RWPE2 (cell line): ENCODE results near the gene DSC3.

Source experiments
- ATAC-seq: fragments of 200-7000 bp; cut with Tn5 transposase; 3 replicates; pipeline ENCODE4 v1.9.1; 2021; ENCODE audit warnings: low read depth
- DNase-seq: peaks from one replicate; pipeline ENCODE4 v3.0.0-alpha.2; 2020; ENCODE audit warnings: low spot score
- H3K27ac ChIP-seq: fragments of 450-650 bp; 2 replicates; pipeline ENCODE4 v1.5.1; 2017; ENCODE audit warnings: mild to moderate bottlenecking; ENCODE audit not compliant: poor library complexity, severe bottlenecking
- H3K27me3 ChIP-seq: fragments of 250-450 bp; sonication (Bioruptor Pico); 2 replicates; pipeline ENCODE4 v1.5.1; 2021; ENCODE audit warnings: mild to moderate bottlenecking, moderate library complexity; ENCODE audit not compliant: insufficient read depth, poor library complexity, severe bottlenecking
- H3K36me3 ChIP-seq: fragments of 250-450 bp; sonication (Bioruptor Pico); 2 replicates; pipeline ENCODE4 v1.5.1; 2020; ENCODE audit warnings: low read depth, mild to moderate bottlenecking, moderate library complexity
- H3K4me1 ChIP-seq: fragments of 250-450 bp; sonication (Bioruptor Pico); 2 replicates; pipeline ENCODE4 v1.5.1; 2021; ENCODE audit warnings: mild to moderate bottlenecking, moderate library complexity; ENCODE audit not compliant: insufficient read depth, poor library complexity, severe bottlenecking
- H3K4me3 ChIP-seq: fragments of 250-450 bp; sonication (Bioruptor Pico); 2 replicates; pipeline ENCODE4 v1.5.1; 2021; ENCODE audit warnings: mild to moderate bottlenecking, moderate library complexity; ENCODE audit not compliant: severe bottlenecking
- H3K9me3 ChIP-seq: fragments of 250-450 bp; sonication (Bioruptor Pico); 2 replicates; pipeline ENCODE4 v1.5.1; 2021; ENCODE audit warnings: mild to moderate bottlenecking, moderate library complexity; ENCODE audit not compliant: severe bottlenecking
- CTCF ChIP-seq: fragments of 450-650 bp; IDR thresholded peaks from one replicate; pipeline ENCODE4 v1.5.1; 2017; ENCODE audit warnings: mild to moderate bottlenecking, moderate library complexity; ENCODE audit not compliant: poor library complexity, severe bottlenecking

Gene DSC3

DNA sequence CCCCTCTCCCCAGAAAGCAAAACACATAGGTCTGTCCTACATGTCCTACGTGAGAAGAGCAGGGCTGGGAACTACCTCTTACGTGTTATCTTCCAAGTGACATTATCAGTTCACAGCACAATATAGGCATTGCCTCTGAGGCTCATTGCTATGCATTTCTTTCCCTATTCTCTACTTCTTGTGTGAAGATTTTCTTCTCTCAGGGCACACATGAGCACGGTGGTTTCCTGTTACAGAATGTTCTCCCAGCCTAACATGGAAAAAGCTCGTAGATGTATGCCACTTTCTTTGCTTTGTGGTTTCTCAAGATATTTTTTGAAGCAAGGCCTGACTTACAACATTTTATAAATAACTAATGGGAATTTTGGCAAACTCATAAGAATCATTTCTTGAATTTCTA lies 19.4 kb upstream of the DSC3 start:
- H3K4me1 ChIP-seq = peaks cover 6% of the 10 kb centered on the region
- no peaks in the 10 kb centered on the region for H3K27me3 ChIP-seq
- ATAC-seq (no peak), DNase-seq (no peak)
- no peak for TF ChIP-seq CTCF
- no peaks in the 10 kb centered on the region for H3K9me3 ChIP-seq
- H3K36me3 ChIP-seq = no peaks in the 10 kb centered on the region
- no peak overlapping the region for H3K4me3 ChIP-seq
- H3K27ac ChIP-seq = no peak overlapping the region

- Histone ChIP-seq H3K4me1 (peaks cover 6% of the 10 kb centered on the region), H3K36me3 (no peaks in the 10 kb centered on the region), H3K9me3 (no peaks in the 10 kb centered on the region), H3K27ac (no peak overlapping the region), H3K27me3 (no peaks in the 10 kb centered on the region), H3K4me3 (no peak overlapping the region)
- ATAC-seq (no peak), DNase-seq (no peak)
- TF ChIP-seq CTCF = no peak
Measured at GRCh38 chr18:31058897-31059296, 16.4 kb upstream of the DSC3 start.

- TF ChIP-seq CTCF = no peak
- Histone ChIP-seq H3K9me3 (no peaks in the 10 kb centered on the region), H3K4me1 (peaks cover 4% of the 10 kb centered on the region), H3K27ac (no peak overlapping the region), H3K36me3 (no peaks in the 10 kb centered on the region), H3K27me3 (no peaks in the 10 kb centered on the region), H3K4me3 (no peak overlapping the region)
- DNase-seq (no peak), ATAC-seq (no peak)
Measured at GRCh38 chr18:31057917-31058316, 15.4 kb upstream of the DSC3 start.

DNA sequence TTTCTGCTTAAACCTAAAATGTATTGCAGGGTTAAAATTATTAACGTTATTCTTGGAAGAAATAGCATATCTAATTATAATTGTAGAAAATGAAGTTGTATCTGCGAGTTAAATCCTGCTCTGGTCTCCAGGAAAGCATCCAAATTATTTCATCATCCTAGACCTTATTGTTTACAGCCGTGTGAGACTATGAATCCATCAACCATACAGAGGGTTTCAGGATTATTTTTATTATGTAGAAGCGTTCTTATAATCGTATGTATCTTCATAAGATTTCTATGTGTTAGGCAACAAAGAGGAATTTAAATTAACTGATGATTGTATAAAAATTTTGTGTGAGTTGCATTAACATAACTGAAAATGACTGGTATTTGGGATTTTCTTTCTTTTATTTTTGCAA lies 14.5 kb upstream of the DSC3 start:
- TF ChIP-seq CTCF = no peak
- no peak for DNase-seq
- no peak overlapping the region for H3K27ac ChIP-seq
- H3K27me3 ChIP-seq = no peaks in the 10 kb centered on the region
- no peak overlapping the region for H3K4me3 ChIP-seq
- no peak for ATAC-seq
- H3K36me3 ChIP-seq = no peaks in the 10 kb centered on the region
- H3K9me3 ChIP-seq = no peaks in the 10 kb centered on the region
- H3K4me1 ChIP-seq = peaks cover 4% of the 10 kb centered on the region

DNA sequence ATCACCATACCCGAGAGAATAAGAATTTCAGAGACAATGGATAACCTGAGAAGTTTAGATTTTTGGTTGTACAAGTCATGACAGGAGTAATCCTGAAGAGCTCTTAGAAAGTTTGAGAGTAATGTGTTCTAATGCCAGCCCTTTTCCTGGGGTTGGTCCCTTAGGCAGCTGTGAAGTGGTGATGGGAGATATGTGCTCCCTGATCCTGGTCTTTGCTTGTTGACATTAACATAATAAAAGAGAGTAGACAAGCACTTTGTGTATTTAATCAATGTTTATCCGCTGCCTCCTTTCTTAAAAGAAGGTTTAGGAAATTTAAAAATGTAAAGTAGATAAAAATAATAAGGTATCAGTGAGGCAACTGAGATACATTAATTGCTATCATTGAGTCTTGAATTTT lies 13.8 kb upstream of the DSC3 start:
- Histone ChIP-seq H3K27me3 (no peaks in the 10 kb centered on the region), H3K27ac (no peak overlapping the region), H3K4me3 (no peak overlapping the region), H3K36me3 (no peaks in the 10 kb centered on the region), H3K9me3 (no peaks in the 10 kb centered on the region), H3K4me1 (peaks cover 4% of the 10 kb centered on the region)
- TF ChIP-seq CTCF = no peak
- ATAC-seq (no peak), DNase-seq (no peak)
